Subcutaneous adipose tissue (tissue), 4 donors: ENCODE results near the gene GGTA1. TPM values are rescaled to one million over a fixed set of nuclear protein-coding genes. Genes with fewer than 3 reads are reported as not detected.

Source experiments
- CTCF ChIP-seq: fragments of 450-650 bp; IDR thresholded peaks from one replicate; pipeline ENCODE4 v1.5.1; 2016; ENCODE audit warnings: low read depth, mild to moderate bottlenecking, control low read depth, antibody characterized with exemption, moderate library complexity
- total RNA-seq, 4 donors: library from RNA; depleted of rRNA; stranded (reverse); fragments of >200 nt; gene quantifications; one replicate each; pipeline ENCODE4 v1.1.0, GENCODE V29; 2016

GGTA1 gene
- total RNA-seq, 4 donors from 2014 or later, result 12.4 to 30.9 (median 17.5) TPM

GRCh38 chr9:121484651-121485446 is 14.8 kb downstream of the GGTA1 start:
- TF ChIP-seq CTCF, result no peak

- TF ChIP-seq CTCF, result no peak
Observed at GRCh38 chr9:121483473-121484031, 16.1 kb downstream of the GGTA1 start.

- TF ChIP-seq CTCF, result no peak
Observed at GRCh38 chr9:121483049-121483448, 16.6 kb downstream of the GGTA1 start.

GRCh38 chr9:121478816-121479676 is 20.6 kb downstream of the GGTA1 start:
- no peak for TF ChIP-seq CTCF

- no peak for TF ChIP-seq CTCF
Observed at GRCh38 chr9:121476156-121476555, 23.5 kb downstream of the GGTA1 start.

- no peak for TF ChIP-seq CTCF
Observed at GRCh38 chr9:121474231-121474947, 25.3 kb downstream of the GGTA1 start.

GRCh38 chr9:121473229-121473628 is 26.4 kb downstream of the GGTA1 start:
- no peak for TF ChIP-seq CTCF
